Measurements from ENCODE around the gene B4GALNT1.
"Not testable (repeated sequence)": the region's sequence is repeated elsewhere in the genome, so short reads cannot be mapped to it uniquely, and the experiment has no call there.

Gene B4GALNT1

DNA sequence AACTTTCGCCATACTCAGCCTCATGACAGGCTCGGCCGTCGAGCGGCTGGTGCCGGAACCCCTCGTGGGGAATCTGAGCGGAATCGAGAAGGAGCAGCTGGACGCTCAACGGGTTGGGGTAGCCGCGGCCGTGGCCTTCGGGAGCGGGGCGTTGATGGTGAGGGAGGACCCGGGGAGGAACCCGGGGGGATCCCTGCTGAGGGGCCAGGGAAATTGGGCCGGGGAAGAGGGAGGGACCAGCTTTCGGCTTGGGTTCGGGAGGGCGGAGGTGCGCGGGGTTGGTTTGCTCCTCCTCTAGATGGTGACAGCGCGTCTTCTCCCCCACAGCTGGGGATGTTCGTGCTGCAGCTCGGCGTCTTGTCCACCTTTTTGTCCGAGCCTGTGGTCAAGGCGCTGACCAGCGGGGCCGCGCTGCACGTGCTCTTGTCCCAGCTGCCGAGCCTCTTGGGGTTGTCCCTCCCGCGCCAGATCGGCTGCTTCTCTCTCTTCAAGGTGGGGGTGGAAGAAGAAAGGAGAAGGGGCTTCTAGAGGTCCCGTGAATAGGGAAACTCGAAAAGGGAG is 12.0 kb downstream of the B4GALNT1 start:
- DNase-seq (ENCODE audit: low spot score): no peak

DNA sequence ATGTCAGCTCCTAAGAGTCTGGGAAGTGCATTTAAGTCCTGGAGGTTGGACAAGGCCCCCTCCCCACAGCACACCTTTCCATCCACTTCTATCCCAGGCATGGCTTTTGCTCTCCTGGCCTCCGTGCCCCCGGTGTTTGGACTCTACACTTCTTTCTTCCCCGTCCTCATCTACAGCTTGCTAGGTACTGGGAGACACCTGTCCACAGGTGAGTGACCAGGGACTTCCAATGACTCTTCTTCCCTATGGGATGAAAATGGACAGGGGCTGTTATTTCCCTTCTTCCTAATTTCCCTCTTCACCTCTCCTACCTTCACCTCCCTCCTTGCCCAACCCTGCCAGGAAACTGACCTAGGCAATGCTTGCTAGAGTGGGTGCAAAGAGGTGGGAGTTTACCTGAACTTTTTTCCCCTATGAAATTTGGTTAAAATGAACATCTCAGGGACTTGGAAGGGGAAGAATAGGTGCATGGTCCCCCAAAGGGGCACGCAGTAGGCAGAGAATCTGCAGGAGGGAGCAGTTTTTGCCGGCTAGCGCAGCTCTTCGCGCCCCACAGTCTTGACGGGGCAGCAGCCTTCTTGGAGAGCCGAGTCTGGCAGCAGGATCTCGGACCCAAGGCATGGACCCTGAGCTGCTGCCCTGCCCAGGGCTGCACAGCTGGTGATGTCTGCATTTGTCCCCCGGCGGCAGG is 12.6 kb downstream of the B4GALNT1 start:
- no peak for DNase-seq (ENCODE audit: low spot score)

DNA sequence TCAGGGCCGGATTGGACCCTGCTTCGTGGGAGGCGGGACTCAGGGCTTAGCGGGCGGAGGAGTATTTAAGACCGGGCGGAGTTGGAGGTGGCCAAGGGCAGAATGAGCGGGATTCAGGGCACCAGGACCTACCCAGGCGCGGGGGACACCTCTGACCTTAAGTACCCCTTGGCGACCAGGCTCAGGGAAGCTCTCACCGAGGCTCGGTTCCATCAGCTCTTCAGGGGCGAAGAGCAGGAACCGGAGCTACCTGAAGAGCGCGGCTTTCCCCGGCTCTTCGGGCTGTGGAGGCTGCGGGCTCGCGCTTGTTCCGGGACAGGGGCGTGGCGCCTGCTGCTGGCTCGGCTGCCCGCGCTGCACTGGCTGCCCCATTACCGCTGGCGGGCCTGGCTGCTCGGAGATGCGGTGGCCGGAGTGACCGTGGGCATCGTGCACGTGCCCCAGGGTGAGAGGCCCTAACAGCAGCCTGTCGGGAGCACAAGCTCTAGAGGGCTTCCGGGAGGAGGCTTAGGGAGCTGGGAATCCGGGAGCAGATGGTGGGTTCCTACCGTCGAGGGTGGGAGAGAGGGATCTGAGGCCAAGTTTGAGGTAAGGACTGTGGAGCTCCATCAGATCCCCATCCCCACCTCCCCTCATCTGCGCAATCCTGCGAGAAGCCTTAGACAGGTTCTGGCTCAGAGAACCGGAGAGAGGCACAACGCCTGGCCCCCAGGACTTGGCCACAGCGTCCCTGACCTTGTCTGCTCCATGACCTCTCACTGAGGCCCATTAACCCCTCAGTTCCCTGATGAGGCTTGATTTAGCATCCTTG is 13.4 kb downstream of the B4GALNT1 start:
- no peak for DNase-seq (ENCODE audit: low spot score)

DNA sequence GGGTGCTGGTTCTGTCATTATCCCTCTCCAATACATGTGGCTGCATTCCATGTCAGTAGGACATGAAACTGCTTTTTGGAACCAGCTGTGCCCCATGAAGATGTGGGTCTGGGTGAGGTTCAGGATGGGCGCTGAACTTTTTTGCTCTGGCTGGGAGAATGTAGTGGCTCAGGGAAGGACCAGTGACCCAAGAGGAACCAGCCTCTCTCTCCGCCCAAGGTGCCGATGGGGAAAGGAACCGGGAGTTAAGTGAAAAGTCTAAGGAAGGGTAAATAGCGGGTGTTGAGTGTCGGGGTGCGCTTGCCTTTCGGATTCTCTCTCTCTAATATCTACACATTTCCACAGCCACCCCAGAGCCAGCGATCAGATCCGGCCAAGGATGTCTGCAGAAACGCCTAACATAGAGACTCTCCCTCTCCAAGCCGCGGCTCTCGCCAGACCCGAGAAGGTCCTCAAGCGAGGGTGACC is 14.0 kb downstream of the B4GALNT1 start:
- no peak for DNase-seq (ENCODE audit: low spot score)

DNA sequence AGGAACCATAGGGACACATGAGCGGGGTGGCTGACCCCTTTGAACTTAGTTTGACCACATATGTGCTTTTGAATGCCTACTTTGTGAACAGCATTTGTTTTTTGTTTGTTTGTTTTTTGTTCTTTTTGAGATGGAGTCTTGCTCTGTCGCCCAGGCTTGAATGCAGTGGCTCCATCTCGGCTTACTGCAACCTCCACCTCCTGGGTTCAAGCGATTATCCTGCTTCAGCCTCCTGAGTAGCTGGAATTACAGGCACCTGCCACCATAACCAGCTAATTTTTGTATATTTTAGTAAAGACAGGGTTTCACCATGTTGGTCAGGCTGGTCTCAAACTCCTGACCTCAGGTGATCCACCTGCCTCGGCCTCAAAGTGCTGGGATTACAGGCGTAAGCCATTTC is 14.6 kb downstream of the B4GALNT1 start:
- DNase-seq (ENCODE audit: low spot score): not testable (repeated sequence)

DNA sequence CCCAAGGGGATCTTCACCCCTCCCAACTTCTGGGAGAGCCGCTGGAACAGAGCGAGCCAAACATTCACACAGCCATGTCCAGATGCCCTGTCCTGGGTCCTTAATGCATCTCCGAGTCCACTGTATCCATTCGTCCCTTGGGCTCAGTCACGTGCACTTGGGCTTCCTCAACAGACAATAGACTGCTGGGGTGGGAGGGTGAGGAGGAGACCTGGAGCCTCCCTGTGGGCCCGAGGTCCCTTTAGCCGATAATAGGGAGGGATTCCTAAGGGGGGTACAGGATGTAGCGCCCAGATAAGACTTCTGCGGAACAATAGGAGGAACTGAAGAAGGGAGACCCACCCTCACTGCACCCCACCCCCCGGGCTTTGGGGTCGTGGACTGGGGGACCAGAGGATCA is 15.1 kb downstream of the B4GALNT1 start:
- DNase-seq (ENCODE audit: low spot score): no peak

DNA sequence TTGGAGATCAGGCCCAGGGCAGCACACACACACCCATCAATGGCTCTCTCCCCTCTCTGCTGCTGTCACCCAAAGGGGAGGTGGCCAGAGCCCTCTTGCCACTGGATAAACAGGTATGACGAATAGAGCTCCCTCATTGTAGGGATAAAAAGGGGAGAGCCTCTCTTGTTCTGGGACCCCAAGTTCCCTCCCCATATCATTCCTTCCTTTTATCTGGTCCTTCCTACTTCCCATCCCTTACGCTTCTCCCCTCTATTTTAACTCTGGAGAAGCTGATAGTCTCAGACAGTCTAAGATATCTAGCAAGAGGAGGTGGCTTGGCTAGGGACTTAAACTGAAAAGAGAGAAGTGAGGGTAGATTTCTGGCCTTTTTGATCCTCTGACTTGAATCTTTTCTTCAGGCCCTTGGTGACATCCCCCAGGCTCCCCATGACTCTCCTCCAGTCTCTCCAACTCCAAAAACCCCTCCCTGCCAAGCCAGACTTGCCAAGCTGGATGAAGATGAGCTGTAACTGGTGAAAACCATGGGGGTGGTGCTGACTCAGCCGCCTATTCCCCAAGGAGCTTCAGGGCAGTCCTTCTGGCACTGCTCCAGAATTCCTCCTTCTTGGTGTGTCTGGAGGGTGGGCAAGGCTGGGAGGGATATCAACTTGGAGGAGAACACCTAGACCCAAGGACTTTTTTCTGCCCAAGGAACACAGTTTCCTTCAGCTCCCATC is 16.5 kb downstream of the B4GALNT1 start:
- DNase-seq (ENCODE audit: low spot score): no peak

DNA sequence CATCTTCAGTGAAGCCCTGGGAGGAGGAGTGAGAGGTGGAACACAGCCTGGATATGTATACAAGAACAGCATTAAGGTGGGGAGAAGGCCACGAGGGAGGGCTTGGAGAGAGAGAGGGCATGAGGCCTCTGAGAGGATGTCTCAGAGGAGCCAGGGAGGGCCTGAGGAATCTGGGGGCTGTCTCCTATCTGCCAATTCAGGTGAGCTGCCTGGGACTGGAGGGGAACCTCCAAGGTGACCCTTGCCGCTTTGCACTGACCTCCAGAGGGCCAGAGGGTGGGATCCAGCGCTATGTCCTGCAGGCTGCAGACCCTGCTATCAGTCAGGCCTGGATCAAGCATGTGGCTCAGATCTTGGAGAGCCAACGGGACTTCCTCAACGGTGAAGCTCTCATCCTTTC is 17.4 kb downstream of the B4GALNT1 start:
- DNase-seq (ENCODE audit: low spot score): no peak

DNA sequence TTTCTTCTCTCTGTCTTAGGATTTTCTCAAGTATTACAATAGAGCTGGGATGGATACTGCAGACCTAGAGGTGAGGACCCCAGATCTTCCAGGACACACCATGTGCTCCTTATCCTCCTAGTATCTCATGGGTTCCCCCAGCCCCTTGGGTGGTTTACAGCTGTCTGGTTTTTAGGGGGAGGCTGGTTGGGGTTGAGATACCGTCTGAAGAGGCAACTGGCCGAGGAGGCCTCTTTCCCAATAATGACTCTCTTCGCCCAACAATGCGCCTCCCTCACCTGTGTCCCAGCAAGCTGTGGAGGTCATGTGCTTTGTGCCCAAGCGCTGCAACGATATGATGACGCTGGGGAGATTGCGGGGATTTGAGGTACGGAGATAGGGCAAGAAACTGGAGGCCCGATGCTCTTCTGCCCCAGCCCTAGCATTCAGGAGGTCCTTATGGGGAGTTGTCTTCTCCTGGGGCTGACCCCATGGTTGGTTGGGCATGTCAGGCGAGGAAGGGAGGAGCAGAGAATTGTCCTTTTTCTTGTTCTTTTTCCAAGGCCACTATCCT is 18.0 kb downstream of the B4GALNT1 start:
- DNase-seq (ENCODE audit: low spot score): no peak

DNA sequence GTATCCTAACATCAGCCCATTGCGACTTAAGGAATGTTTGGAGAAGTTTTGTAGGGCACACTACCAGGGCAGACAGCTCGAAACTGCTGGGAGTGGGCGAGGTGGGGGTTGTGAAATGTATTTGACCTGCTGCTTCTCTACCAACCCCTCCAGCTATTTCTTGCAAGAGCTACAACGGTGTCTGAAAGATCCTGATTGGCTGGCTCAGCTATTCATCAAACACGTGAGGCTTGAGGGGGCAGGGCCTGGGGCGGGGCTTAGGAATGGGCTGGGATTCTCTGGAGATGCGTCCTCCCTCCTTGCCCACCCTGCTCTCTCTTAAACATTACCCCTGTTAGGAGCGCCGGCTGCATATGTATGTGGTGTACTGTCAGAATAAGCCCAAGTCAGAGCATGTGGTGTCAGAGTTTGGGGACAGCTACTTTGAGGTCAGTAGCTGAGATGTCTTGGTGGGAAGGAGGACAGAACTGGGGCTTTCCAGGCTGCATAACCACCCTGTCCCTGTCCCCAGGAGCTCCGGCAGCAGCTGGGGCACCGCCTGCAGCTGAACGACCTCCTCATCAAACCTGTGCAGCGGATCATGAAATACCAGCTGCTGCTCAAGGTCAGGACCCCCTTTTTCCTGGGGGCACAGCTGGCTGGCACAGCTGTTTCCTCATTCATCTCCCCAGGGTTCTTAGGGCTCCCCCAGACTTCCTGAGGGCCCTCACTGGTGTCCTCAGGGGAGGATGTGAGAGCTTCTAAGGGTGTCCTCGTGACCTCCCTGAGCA is 18.6 kb downstream of the B4GALNT1 start:
- DNase-seq (ENCODE audit: low spot score): no peak

DNA sequence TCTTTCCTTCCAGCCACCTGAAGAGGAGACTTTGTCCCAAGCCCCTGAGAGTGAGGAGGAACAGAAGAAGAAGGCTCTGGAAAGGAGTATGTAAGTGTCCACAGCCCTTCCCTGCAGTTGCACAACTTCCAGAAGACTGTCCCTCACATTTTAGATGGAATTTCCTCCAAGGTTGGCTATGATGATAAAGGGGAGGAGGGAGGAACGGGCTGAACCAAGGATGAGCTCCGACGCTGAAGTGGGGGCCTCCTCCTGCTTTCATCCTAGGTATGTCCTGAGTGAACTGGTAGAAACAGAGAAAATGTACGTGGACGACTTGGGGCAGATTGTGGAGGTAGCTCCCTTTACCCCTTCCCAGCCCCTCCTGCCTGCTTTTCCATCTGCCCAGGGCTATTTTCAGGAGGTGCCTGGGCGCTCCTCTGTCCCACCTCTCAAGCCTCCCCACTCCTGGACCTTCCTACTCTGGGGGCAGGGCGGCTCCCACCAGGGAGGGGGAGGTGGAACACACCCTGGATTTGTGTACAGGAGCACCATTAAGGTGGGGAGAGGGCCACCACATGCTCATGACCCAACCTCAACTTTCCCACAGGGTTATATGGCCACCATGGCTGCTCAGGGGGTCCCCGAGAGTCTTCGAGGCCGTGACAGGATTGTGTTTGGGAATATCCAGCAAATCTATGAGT is 19.4 kb downstream of the B4GALNT1 start:
- DNase-seq (ENCODE audit: low spot score): no peak

DNA sequence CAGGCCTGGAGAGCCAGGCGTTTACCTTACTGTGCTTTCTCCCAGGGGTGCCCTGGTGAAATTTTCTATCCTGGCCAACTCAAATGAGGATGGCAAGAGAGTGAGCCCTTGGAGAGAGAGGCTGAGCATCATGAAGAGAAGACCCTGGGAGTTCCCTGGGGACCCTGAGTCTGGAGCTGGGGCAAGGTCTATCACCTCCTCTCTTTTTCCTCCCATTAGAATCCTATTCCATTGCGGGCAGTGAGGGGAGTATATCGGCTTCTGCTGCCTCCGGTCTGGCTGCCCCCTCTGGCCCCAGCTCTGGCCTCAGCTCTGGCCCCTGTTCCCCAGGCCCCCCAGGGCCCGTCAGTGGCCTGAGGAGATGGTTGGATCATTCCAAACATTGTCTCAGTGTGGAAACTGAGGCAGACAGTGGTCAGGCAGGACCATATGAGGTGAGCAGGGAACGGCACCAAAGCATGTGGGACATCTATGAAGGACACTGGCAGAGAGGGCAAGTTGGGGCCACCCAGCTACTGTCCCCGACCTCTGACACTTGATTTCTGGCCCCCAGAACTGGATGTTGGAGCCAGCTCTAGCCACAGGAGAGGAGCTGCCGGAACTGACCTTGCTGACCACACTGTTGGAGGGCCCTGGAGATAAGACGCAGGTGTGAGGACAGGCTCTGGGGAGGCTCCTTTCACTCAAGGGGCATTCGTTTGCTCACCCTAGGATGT is 20.1 kb downstream of the B4GALNT1 start:
- no peak for DNase-seq (ENCODE audit: low spot score)

DNA sequence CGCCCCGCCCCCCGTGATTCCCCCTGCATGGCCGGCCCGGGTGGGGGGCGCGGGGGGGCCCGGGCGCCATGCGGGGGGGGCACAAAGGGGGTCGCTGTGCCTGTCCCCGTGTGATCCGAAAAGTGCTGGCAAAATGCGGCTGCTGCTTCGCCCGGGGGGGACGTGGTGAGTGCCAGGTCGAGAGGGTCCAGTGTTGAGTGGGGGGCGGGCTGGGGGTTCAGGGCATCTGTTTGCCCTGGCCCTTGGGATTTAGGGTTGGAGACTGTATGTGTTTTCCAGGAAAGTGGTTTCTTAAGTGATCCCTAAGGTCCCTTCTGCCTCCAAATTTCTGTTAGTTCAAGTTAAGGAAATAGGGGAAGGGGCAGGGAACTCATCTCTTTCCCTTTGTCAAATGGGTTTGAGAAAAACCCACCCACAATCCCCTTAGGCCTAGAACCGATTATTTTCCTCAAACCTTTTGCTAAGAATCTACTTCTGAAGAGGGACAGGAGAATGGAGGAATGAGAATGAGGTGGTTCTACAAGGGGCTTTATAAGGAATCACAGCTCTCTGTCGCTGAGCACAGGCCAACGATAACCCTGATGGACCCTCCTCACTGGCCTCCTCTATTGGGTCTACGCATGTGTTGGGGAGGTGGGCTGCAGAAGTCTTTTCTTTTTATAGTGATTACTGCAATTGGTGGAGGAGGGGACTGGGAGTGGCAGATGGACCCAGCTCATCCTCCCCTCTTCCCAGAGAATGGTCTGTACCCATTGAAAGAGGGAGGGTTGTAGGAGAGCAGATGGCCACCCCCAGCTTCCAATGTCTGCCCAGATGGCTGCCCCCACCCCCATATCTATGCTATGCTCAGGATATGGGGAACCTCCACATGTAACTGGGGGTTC is 20.9 kb downstream of the B4GALNT1 start:
- DNase-seq (ENCODE audit: low spot score): no peak

DNA sequence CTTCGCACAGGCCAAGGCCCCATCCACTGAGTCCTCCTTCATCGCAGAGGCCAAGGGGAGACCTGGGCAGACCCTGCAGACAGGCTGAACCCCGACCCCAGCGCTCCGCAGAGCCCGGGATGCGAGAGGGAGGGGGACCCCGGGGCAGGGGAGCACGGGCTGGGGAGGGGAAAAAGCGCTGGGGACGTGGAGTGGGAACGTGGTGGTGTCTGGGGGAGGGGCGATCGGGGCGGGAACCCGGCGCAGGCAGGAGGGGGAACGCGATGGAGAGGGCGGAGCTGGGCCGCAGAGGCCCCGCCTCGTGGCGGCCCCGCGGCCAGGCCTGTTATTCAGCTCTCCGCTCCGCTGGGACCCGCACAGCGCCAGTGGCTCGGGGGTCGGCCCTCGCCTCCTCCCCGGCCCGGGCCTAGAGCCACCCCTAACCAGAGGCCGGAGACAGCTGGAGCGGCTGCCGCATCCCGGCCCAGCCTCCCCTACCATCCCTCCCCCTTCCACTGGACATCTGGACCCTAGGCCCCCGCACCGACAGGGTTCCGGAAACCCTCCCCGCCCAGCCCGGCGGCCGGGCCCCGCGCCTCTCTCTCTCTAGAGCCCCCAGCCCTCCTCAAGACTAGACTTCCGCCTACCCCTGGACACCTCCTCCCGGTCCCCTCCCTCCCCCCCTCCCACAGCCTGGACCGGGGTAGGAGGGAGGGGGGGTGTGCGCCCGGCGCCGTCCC is 21.7 kb downstream of the B4GALNT1 start, which contains the start of gene ARHGEF25:
TSS of gene ARHGEF25 (plus strand) at position 328 of the 719 bp plus-strand sequence. CDS start 460 bp downstream, outside the sequence.
- no peak for DNase-seq (ENCODE audit: low spot score)

DNA sequence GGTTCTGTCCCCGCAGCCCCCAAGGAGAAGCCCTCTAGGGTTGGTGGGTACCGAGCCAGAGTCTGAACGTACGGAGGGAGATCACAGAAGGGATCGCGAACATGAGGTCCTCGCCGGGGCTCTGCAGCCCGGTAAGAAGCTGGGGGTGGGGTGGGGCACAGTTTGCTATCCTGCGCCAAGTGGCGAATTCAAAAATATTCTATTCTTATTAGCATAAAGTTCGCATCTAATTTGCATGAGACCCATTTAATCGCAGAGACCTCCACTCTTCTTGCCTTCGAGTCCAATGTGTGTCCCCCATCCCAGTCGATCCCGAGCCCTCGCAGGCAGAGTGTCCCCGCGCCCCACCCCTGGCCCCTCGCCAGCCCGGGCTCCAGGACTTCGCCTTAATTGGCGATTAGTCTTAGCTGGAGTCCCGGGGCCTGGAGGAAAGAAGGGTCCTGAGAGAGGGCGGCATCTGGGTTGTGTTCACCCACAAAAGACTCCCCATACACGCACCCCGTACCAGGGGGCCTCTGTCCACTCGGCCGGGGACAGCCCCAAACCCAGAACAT is 22.4 kb downstream of the B4GALNT1 start:
- DNase-seq (ENCODE audit: low spot score): no peak

DNA sequence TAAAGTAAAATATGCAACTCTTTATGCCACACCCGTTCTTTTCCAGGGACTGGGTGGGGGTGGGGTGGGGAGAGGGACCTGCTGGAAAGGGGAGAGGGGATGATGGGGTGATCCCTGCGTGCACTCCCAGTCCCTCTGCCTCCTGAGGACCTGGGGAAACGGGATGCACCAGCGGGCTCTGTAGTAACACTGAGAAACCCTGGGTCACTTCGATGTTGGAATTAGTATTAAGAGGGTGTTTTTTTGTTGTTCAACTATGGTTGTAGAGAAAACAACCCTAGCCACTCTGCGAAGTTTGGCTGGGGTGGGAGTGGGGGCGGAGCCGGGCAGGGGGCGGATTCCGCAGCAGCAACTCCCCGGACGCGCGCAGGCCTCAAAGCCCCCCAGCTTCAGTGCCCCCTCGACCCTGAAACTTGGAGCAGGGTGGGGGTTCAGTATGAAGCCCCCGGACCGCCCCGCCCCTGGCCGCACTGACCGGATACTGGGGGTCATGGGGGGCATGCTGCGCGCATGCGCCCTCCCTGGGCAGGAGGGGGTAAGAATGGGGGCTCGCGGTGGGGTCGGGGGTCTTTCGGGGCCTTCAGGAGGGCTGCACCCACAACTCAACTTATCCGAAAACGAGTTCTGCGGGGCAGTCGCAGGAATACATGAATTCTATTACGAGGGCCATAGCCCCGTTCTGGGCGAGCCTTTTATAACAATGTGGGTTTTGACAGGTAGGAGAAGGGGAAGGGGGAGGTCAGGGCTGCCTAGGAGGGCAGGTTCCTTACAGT is 23.0 kb downstream of the B4GALNT1 start:
- DNase-seq (ENCODE audit: low spot score): no peak

DNA sequence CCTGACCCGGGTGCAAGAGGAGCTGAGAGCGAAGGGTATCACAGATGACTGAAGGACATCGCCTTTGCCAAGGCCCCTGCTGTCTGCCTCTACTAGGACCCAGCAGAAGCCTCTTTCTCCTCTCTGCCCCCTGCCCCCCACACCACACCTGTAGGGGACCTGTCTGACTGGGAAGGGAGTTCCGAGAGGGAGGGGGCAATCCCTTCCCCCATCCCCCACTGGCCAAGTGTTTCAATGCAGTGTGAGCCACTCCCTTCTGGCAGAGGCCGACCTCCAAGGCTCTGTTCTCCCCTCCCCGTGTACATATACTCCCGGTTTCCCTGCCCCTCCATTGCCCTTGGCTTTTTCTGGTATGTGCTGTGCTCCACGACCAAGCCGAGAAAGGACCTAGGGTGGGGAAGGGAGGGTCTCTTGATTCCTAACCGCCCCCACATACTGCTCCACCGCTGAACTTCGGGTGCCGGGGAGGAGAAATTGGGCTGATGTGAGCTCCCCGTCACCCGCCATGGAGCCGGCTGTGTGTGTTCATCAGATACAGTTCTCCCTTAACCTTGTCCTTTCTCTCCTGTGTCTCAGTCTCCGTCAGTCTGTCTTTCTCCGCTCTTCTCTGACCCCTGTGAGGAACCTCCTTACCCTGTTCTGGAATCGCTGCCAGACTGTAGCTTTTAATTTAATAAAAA is 23.8 kb downstream of the B4GALNT1 start:
- DNase-seq (ENCODE audit: low spot score): no peak
